GM21360 (cell line): ENCODE data around the gene MANSC4.
"Not testable (repeated sequence)": the region's sequence is repeated elsewhere in the genome, so short reads cannot be mapped to it uniquely, and the experiment has no call there.

Source experiments
- ATAC-seq: cut with Tn5 transposase; IDR thresholded peaks from one replicate; pipeline ENCODE4 v1.9.1; 2021; ENCODE audit warnings: mild to moderate bottlenecking, moderate library complexity; ENCODE audit not compliant: unreplicated experiment

The MANSC4 gene

GRCh38 chr12:27756670-27757195 lies 23.3 kb downstream of the MANSC4 start:
- ATAC-seq: no peak

GRCh38 chr12:27754795-27755194 lies 25.2 kb downstream of the MANSC4 start:
- no peak for ATAC-seq

GRCh38 chr12:27751386-27752047 lies 28.5 kb downstream of the MANSC4 start:
- ATAC-seq: no peak

- no peak for ATAC-seq
These were observed 32.8 kb downstream of the MANSC4 start for GRCh38 chr12:27747111-27747820.

GRCh38 chr12:27745734-27746133 lies 34.3 kb downstream of the MANSC4 start:
- not testable (repeated sequence) for ATAC-seq

GRCh38 chr12:27743601-27744000 lies 36.4 kb downstream of the MANSC4 start:
- no peak for ATAC-seq

- ATAC-seq: not testable (repeated sequence)
These were observed 45.7 kb downstream of the MANSC4 start for GRCh38 chr12:27734321-27734720.

- no peak for ATAC-seq
These were observed 46.2 kb downstream of the MANSC4 start for GRCh38 chr12:27733791-27734190.

- peak; percentile 82 for ATAC-seq
These were observed 46.9 kb downstream of the MANSC4 start for GRCh38 chr12:27733052-27733656.

GRCh38 chr12:27732281-27732680 lies 47.8 kb downstream of the MANSC4 start:
- ATAC-seq: no peak

- ATAC-seq: no peak
These were observed 49.9 kb downstream of the MANSC4 start for GRCh38 chr12:27730097-27730588.

GRCh38 chr12:27723212-27723611 lies 56.8 kb downstream of the MANSC4 start:
- no peak for ATAC-seq
